K562 (cell line): ENCODE results near the gene FGF14. TPM values are rescaled to one million over a fixed set of nuclear protein-coding genes. Genes with fewer than 3 reads are reported as not detected.

Source experiments
- ATAC-seq: fragments of 200-7000 bp; cut with Tn5 transposase; 3 replicates; pipeline ENCODE4 v1.9.1; 2020; ENCODE audit warnings: moderate library complexity
- BruUV-seq: library from RNA; stranded (reverse); fragments of 400-500 nt; replicated peaks from 2 replicates; lab custom pipeline; 2021; lab: Mats Ljungman, UMichigan
- CTCF ChIA-PET: fragments of 300-600 bp; formaldehyde crosslinking; extraction: SDS; loops from one replicate; lab custom pipeline; 2021; ENCODE audit warnings: low intra/inter-chr PET ratio; lab: Yijun Ruan, JAX
- POLR2A ChIA-PET: fragments of 300-600, 350-650 bp; sonication (Branson Sonifier 250); formaldehyde crosslinking; extraction: SDS; loops from one replicate; lab custom pipeline; 2021; ENCODE audit warnings: antibody characterized with exemption, inconsistent platforms; lab: Yijun Ruan, JAX
- DNase-seq, 4 experiments: peaks; one replicate each; pipeline versions ENCODE4 v3.0.0 to v3.0.0-alpha.2; 2011 to 2018; ENCODE audit warnings: low spot score in 3 of 4, mixed read lengths in 3 of 4; ENCODE audit errors: extremely low read depth in 1 of 4
- FAIRE-seq: peaks from 2 replicates; lab custom pipeline; 2011; peaks lifted over from hg19 to GRCh38; lab: Jason Lieb, UNC
- H2AFZ ChIP-seq: 2 replicates; pipeline ENCODE4 v1.6.0; 2011; ENCODE audit warnings: low read depth, low read length, control low read depth, inconsistent platforms
- H3K27ac ChIP-seq: fragments of 200-600 bp; 3 replicates; pipeline ENCODE4 v1.8.0; 2011; ENCODE audit warnings: low read depth, mild to moderate bottlenecking, control low read depth, inconsistent platforms, low read length, moderate library complexity, mixed read lengths; ENCODE audit errors: extremely low read depth
- H3K27me3 ChIP-seq, 2 experiments: fragments of 300-600 bp in 1 of 2; 2 replicates in 1 of 2; 3 replicates in 1 of 2; pipeline versions ENCODE4 v1.6.0 to v1.8.0; 2011; ENCODE audit warnings: inconsistent platforms in 2 of 2, low read length in 2 of 2, mild to moderate bottlenecking in 1 of 2, mixed read lengths in 1 of 2, moderate library complexity in 1 of 2; ENCODE audit not compliant: control insufficient read depth in 2 of 2, insufficient read depth in 2 of 2
- H3K36me3 ChIP-seq: fragments of 300-600 bp; 3 replicates; pipeline ENCODE4 v1.8.0; 2011; ENCODE audit warnings: mild to moderate bottlenecking, low read length, inconsistent platforms; ENCODE audit not compliant: control insufficient read depth, insufficient read depth
- H3K4me1 ChIP-seq, 2 experiments: fragments of 200-600 bp in 1 of 2; replicated peaks in 1 of 2; 2 replicates in 1 of 2; 3 replicates in 1 of 2; pipeline versions ENCODE4 v1.5.1 to v1.8.0; 2011; ENCODE audit warnings: inconsistent platforms in 2 of 2, low read length in 2 of 2, mild to moderate bottlenecking in 1 of 2, mixed read lengths in 1 of 2, moderate library complexity in 1 of 2; ENCODE audit not compliant: control insufficient read depth in 2 of 2, insufficient read depth in 2 of 2
- H3K4me2 ChIP-seq: 2 replicates; pipeline ENCODE4 v1.6.1; 2011; ENCODE audit warnings: low read length, control low read depth, inconsistent platforms, mixed read lengths; ENCODE audit not compliant: insufficient read depth
- H3K4me3 ChIP-seq: fragments of 200-600 bp; sonication (generic), shearing (Covaris generic); 2 replicates; pipeline ENCODE4 v1.5.1; 2016; ENCODE audit warnings: control low read depth, inconsistent platforms
- H3K79me2 ChIP-seq: fragments of 200-600 bp; 3 replicates; pipeline ENCODE4 v1.8.0; 2011; ENCODE audit warnings: low read length, inconsistent platforms; ENCODE audit not compliant: control insufficient read depth, insufficient read depth
- H3K9ac ChIP-seq, 2 experiments: 2 replicates each; pipeline versions ENCODE4 v1.6.0 to v1.6.1; 2011; ENCODE audit warnings: low read depth in 2 of 2, low read length in 2 of 2, control low read depth in 1 of 2, inconsistent platforms in 1 of 2, mild to moderate bottlenecking in 1 of 2, mixed read lengths in 1 of 2; ENCODE audit not compliant: insufficient read depth in 1 of 2
- H3K9me1 ChIP-seq: one replicate; pipeline ENCODE4 v1.6.0; 2011; ENCODE audit warnings: inconsistent platforms, mild to moderate bottlenecking, low read length, moderate library complexity; ENCODE audit not compliant: control insufficient read depth, insufficient read depth
- H3K9me3 ChIP-seq: replicated peaks from 2 replicates; pipeline ENCODE4 v1.5.1; 2011; ENCODE audit warnings: low read depth, low read length, inconsistent platforms; ENCODE audit not compliant: control insufficient read depth, insufficient read depth
- H4K20me1 ChIP-seq: replicated peaks from 2 replicates; pipeline ENCODE4 v1.6.1; 2011; ENCODE audit warnings: low read length, inconsistent platforms, mixed read lengths; ENCODE audit not compliant: control insufficient read depth, insufficient read depth
- ARID1B ChIP-seq: fragments of 450-650 bp; IDR thresholded peaks from 2 replicates; pipeline ENCODE4 v1.6.1; 2016; ENCODE audit warnings: antibody characterized with exemption, mild to moderate bottlenecking, inconsistent platforms
- CHCHD3 ChIP-seq: fragments of 250-450 bp; sonication (Bioruptor Pico); IDR thresholded peaks from 2 replicates; pipeline ENCODE4 v2.1.2; 2022; ENCODE audit warnings: mild to moderate bottlenecking
- HDGF ChIP-seq: fragments of 450-650 bp; IDR thresholded peaks from 2 replicates; pipeline ENCODE4 v1.6.1; 2016
- KDM4B ChIP-seq, 2 experiments: fragments of 450-650 bp in 1 of 2; sonication (generic) in 1 of 2; IDR thresholded peaks; 2 replicates each; pipeline ENCODE4 v1.6.1; 2016 to 2017; ENCODE audit warnings: borderline replicate concordance in 2 of 2, antibody characterized with exemption in 1 of 2, low read depth in 1 of 2, mild to moderate bottlenecking in 1 of 2
- NFE2L1 ChIP-seq: fragments of 450-650 bp; IDR thresholded peaks from 2 replicates; pipeline ENCODE4 v1.6.1; 2016; ENCODE audit warnings: missing genetic modification characterization, low read depth, mild to moderate bottlenecking, missing compliant biosample characterization, moderate library complexity, borderline replicate concordance
- TAF1 ChIP-seq: IDR thresholded peaks from 2 replicates; pipeline ENCODE4 v1.6.1; 2011; ENCODE audit warnings: mild to moderate bottlenecking, low read length, moderate library complexity; ENCODE audit not compliant: insufficient read depth, control insufficient read depth, severe bottlenecking; ENCODE audit errors: extremely low read depth
- TEAD2 ChIP-seq: fragments of 450-650 bp; IDR thresholded peaks from 2 replicates; pipeline ENCODE4 v1.6.1; 2016; ENCODE audit warnings: missing genetic modification characterization, control low read depth, missing compliant biosample characterization
- ZNF212 ChIP-seq: fragments of 450-650 bp; formaldehyde crosslinking; IDR thresholded peaks from 2 replicates; pipeline ENCODE4 v1.4.0; 2020; ENCODE audit warnings: mild to moderate bottlenecking
- WGBS: fragments of 100-300 bp; shearing (Covaris generic); methylation state at CpG from one replicate; pipeline ENCODE4 v1.1.6; 2016; ENCODE audit warnings: low coverage, mixed read lengths; ENCODE audit not compliant: insufficient coverage; ENCODE audit errors: missing lambda C conversion rate; 5-methylcytosine and 5-hydroxymethylcytosine counted together
- in situ Hi-C: fragments of 300-500 bp; cut with MboI; formaldehyde crosslinking; loops from 4 replicates; pipeline ENCODE4 v1.15.0; 2018; ENCODE audit warnings: inconsistent platforms, mixed read lengths
- intact Hi-C: fragments of 100-400 bp; cut with micrococcal nuclease; formaldehyde crosslinking; loops from 2 replicates; pipeline ENCODE4 v1.14.2; 2022
- polyA plus RNA-seq, 8 experiments: library from polyadenylated mRNA; depleted of rRNA in 4 of 8; stranded (reverse) in 5 of 8; unstranded in 3 of 8; fragments of >200 nt; fragmentation: Nextera tagmentation in 2 of 8; fragmentation: Illumina TruSeq in 1 of 8; extraction: Ambion mirVana in 2 of 8; extraction: Trizol in 1 of 8; gene quantifications; 2 replicates each; pipeline versions ENCODE4 v1.2.1 to v1.2.3, GENCODE V29; 2011 to 2014; ENCODE audit warnings: inconsistent platforms in 1 of 8, missing spikeins in 1 of 8
- total RNA-seq, 7 experiments: library from RNA; depleted of rRNA in 6 of 7; stranded (reverse); fragments of >200 nt in 6 of 7; fragmentation: Illumina TruSeq in 2 of 7; extraction: Trizol in 2 of 7; gene quantifications; 2 replicates each; pipeline versions ENCODE4 v1.2.1 to v1.2.3, GENCODE V29; 2011 to 2021; ENCODE audit warnings: low replicate concordance in 1 of 7
- TF ChIP-seq, protein P1 (sequence below), 3 experiments: fragments of 200-800 bp in 1 of 3; fragments of 250-450 bp in 1 of 3; fragments of 450-650 bp in 1 of 3; sonication (Bioruptor Pico) in 1 of 3; sonication (Bioruptor generic) in 1 of 3; formaldehyde crosslinking in 1 of 3; IDR thresholded peaks; 2 replicates each; pipeline versions ENCODE4 v1.6.1 to v1.8.0; 2016 to 2022; ENCODE audit warnings: mild to moderate bottlenecking in 2 of 3, missing genetic modification characterization in 2 of 3, missing compliant biosample characterization in 1 of 3, moderate library complexity in 1 of 3
- TF ChIP-seq, protein P2 (sequence below), 2 experiments: fragments of 450-650 bp; formaldehyde crosslinking in 1 of 2; IDR thresholded peaks; 2 replicates each; pipeline versions ENCODE4 v1.4.0 to v1.6.1; 2014 to 2020; ENCODE audit warnings: mild to moderate bottlenecking in 2 of 2, borderline replicate concordance in 1 of 2, low read depth in 1 of 2

FGF14 gene
- total and polyA plus RNA-seq, 9 of the 15 experiments (the other 6 are each of a cell fraction or from before 2014, with no cell fraction given), result not detected

DNA sequence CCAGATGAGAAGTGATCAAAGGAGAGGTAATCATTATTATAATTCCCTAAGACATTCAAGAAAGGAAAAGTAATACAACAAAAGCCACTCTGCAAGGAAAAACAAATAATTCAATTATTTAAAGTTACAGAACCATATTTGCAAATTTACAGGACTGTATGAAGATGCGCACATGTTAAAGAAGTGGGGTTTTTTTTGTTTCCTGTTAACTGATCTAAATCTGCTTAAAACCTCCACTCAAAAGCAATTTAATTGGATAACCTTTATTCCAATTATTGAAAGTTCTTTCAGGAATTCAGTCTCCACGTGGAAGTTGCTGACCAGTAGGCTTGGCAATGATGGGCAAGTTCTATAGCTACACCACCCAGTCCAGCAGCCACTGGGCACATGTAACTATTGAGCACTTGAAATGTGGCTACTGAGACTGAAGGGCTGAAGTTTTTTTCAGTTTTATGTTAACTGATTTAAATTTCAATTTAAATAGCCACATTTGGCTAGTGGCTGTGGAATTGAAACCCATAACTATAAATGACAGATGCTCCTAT, 232.3 kb downstream of the FGF14 start:
- H3K27ac ChIP-seq, result no peak overlapping the region
- H4K20me1 ChIP-seq, result no peaks in the 10 kb centered on the region
- ChIA-PET POLR2A (no interaction called here), CTCF (no interaction called here)
- intact Hi-C loops (no loop called here), in situ Hi-C loops (no loop called here)
- BruUV-seq, result no TSS peak
- ATAC-seq, result no peak
- H2AFZ ChIP-seq, result no peak overlapping the region
- no peaks in the 10 kb centered on the region for H3K79me2 ChIP-seq
- H3K4me3 ChIP-seq, result no peak overlapping the region
- no peak overlapping the region for H3K9ac ChIP-seq
- H3K4me1 ChIP-seq, result no peaks in the 10 kb centered on the region
- 15% methylated on average over 2 of the region's 2 CpGs for WGBS
- no peak overlapping the region for H3K4me2 ChIP-seq
- no peak for DNase-seq
- no peaks in the 10 kb centered on the region for H3K9me1 ChIP-seq
- no peaks in the 10 kb centered on the region for H3K9me3 ChIP-seq
- no peaks in the 10 kb centered on the region for H3K36me3 ChIP-seq
- FAIRE-seq, result no peak
- no peaks in the 10 kb centered on the region for H3K27me3 ChIP-seq
- no peak for TF ChIP-seq TEAD2 (tag)
- no peak for TF ChIP-seq NFE2L1 (tag)
- TF ChIP-seq, protein P1, sequence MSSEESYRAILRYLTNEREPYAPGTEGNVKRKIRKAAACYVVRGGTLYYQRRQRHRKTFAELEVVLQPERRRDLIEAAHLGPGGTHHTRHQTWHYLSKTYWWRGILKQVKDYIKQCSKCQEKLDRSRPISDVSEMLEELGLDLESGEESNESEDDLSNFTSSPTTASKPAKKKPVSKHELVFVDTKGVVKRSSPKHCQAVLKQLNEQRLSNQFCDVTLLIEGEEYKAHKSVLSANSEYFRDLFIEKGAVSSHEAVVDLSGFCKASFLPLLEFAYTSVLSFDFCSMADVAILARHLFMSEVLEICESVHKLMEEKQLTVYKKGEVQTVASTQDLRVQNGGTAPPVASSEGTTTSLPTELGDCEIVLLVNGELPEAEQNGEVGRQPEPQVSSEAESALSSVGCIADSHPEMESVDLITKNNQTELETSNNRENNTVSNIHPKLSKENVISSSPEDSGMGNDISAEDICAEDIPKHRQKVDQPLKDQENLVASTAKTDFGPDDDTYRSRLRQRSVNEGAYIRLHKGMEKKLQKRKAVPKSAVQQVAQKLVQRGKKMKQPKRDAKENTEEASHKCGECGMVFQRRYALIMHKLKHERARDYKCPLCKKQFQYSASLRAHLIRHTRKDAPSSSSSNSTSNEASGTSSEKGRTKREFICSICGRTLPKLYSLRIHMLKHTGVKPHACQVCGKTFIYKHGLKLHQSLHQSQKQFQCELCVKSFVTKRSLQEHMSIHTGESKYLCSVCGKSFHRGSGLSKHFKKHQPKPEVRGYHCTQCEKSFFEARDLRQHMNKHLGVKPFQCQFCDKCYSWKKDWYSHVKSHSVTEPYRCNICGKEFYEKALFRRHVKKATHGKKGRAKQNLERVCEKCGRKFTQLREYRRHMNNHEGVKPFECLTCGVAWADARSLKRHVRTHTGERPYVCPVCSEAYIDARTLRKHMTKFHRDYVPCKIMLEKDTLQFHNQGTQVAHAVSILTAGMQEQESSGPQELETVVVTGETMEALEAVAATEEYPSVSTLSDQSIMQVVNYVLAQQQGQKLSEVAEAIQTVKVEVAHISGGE (CRISPR knock-in tag; IDR thresholded peaks at IDR 0.05), result no peak
- TF ChIP-seq KDM4B (IDR thresholded peaks at IDR 0.05; ENCODE audit: borderline replicate concordance in 2 of 2, low read depth in 1 of 2), result no peak
- TF ChIP-seq HDGF, result no peak
- TF ChIP-seq TAF1, result no peak
- no peak for TF ChIP-seq ZNF212 (CRISPR knock-in tag)
- no peak for TF ChIP-seq CHCHD3 (CRISPR knock-in tag)
- TF ChIP-seq, protein P2, sequence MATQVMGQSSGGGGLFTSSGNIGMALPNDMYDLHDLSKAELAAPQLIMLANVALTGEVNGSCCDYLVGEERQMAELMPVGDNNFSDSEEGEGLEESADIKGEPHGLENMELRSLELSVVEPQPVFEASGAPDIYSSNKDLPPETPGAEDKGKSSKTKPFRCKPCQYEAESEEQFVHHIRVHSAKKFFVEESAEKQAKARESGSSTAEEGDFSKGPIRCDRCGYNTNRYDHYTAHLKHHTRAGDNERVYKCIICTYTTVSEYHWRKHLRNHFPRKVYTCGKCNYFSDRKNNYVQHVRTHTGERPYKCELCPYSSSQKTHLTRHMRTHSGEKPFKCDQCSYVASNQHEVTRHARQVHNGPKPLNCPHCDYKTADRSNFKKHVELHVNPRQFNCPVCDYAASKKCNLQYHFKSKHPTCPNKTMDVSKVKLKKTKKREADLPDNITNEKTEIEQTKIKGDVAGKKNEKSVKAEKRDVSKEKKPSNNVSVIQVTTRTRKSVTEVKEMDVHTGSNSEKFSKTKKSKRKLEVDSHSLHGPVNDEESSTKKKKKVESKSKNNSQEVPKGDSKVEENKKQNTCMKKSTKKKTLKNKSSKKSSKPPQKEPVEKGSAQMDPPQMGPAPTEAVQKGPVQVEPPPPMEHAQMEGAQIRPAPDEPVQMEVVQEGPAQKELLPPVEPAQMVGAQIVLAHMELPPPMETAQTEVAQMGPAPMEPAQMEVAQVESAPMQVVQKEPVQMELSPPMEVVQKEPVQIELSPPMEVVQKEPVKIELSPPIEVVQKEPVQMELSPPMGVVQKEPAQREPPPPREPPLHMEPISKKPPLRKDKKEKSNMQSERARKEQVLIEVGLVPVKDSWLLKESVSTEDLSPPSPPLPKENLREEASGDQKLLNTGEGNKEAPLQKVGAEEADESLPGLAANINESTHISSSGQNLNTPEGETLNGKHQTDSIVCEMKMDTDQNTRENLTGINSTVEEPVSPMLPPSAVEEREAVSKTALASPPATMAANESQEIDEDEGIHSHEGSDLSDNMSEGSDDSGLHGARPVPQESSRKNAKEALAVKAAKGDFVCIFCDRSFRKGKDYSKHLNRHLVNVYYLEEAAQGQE (IDR thresholded peaks at IDR 0.05; ENCODE audit: borderline replicate concordance), result no peak
- TF ChIP-seq, protein P2 (CRISPR knock-in tag; IDR thresholded peaks at IDR 0.05; ENCODE audit: low read depth), result no peak
- TF ChIP-seq ARID1B, result no peak
